Fibroblast of lung (primary cell): Measurements from ENCODE around the gene NUBPL.
"Not testable (repeated sequence)": the region's sequence is repeated elsewhere in the genome, so short reads cannot be mapped to it uniquely, and the experiment has no call there.

Source experiments
- EZH2 ChIP-seq: IDR thresholded peaks from 2 replicates; pipeline ENCODE4 v1.5.1; 2012; ENCODE audit warnings: low read length, control low read depth, mild to moderate bottlenecking; ENCODE audit errors: missing control alignments
- TF ChIP-seq, protein P1 (sequence below), 2 donors: IDR thresholded peaks in 1 of 2; conservative IDR thresholded peaks in 1 of 2; 1 replicate in 1 of 2; 2 replicates in 1 of 2; pipeline ENCODE4 v1.5.1; 2011 to 2012; ENCODE audit warnings: low read length in 2 of 2, control low read depth in 1 of 2, inconsistent platforms in 1 of 2, low read depth in 1 of 2, mild to moderate bottlenecking in 1 of 2

DNA sequence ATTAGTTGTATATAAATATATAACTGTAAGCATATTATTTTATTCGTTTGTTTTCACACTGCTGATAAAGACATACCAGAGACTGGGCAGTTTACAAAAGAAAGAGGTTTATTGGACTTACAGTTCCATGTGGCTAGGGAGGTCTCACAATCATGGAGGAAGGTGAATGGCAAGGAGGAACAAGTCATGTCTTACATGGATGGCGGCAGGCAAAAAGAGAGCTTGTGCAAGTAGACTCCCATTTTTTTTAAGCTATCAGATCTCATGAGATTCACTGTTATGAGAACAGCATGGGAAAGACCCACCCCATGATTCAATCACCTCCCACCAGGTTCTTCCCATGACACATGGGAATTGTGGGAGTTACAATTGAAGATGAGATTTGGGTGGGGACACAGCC lies 294.8 kb downstream of the NUBPL start:
- TF ChIP-seq, protein P1, sequence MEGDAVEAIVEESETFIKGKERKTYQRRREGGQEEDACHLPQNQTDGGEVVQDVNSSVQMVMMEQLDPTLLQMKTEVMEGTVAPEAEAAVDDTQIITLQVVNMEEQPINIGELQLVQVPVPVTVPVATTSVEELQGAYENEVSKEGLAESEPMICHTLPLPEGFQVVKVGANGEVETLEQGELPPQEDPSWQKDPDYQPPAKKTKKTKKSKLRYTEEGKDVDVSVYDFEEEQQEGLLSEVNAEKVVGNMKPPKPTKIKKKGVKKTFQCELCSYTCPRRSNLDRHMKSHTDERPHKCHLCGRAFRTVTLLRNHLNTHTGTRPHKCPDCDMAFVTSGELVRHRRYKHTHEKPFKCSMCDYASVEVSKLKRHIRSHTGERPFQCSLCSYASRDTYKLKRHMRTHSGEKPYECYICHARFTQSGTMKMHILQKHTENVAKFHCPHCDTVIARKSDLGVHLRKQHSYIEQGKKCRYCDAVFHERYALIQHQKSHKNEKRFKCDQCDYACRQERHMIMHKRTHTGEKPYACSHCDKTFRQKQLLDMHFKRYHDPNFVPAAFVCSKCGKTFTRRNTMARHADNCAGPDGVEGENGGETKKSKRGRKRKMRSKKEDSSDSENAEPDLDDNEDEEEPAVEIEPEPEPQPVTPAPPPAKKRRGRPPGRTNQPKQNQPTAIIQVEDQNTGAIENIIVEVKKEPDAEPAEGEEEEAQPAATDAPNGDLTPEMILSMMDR (conservative IDR thresholded peaks at IDR 0.05 in 1 of 2, IDR thresholded peaks at IDR 0.05 in 1 of 2; ENCODE audit: low read depth in 1 of 2, low read length in 2 of 2): not testable (repeated sequence)
- not testable (repeated sequence) for TF ChIP-seq EZH2
